ENCODE results near the gene TRAPPC2B. TPM values are rescaled to one million over a fixed set of nuclear protein-coding genes. Genes with fewer than 3 reads are reported as not detected.

TRAPPC2B gene
- total and polyA plus RNA-seq, 2 of the 13 experiments (the other 11 are each of a cell fraction or from before 2014, with no cell fraction given) = 13.3 to 17.7 TPM

DNA sequence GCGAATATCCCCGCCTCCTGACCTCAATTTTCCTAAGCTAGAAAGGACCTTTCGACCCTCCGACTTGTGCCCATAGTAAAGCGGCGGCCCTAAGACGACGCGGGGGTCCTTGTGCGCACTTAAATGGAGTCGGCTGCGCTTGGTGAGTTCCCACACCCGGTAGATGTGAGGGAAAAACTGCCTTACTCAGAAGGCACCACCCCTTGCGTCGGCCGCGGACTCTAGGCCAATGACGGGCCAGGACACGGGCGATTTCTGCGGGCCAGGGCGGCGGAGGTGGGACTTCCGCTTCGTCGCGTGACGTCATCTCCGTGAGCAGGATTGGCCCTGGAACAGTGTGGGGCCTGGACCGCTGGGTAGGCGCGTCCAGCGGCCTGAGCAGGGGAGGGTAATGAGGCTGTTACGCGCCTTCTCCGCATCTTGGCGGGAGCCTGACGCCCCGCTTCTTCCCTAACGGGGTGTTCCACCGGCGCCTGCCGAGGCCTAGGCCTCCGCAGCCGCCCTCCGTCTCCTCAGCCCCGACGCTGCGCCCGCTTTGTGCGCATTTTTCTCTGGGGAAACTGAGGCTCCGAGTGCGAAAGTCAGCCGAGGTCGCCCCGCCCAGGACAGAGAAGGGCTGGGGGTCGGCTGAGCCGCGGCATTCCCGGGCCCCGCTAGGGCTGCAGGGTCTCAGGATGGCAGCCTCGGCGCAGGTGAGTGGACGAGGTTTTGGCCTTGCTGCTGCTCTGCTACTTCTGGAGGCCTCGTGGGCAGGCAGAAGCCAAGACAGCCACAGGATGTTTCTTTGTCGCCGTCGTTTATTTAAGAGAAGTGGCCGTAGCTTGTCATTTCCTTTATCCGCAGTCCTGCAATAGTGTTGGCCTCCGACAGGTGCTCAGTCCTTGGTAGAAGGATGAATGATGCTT lies 42.9 kb upstream of the TRAPPC2B start, which contains the start of gene ZNF543 (continued):
- TF ChIP-seq ZIK1 (CRISPR knock-in tag; IDR thresholded peaks at IDR 0.05; ENCODE audit: borderline replicate concordance, low read depth) (no peak), SOX6 (IDR thresholded peaks at IDR 0.05) (no peak), SOX6 (CRISPR knock-in tag; IDR thresholded peaks at IDR 0.05) (no peak), ATF7-NPFF (CRISPR knock-in tag; IDR thresholded peaks at IDR 0.05; ENCODE audit: low read depth) (no peak; the same call in 1 of the 2 replicates), ERF (CRISPR knock-in tag; IDR thresholded peaks at IDR 0.05) (no peak), PAF1 (CRISPR knock-in tag; IDR thresholded peaks at IDR 0.05) (no peak), PAX8 (CRISPR knock-in tag; IDR thresholded peaks at IDR 0.05; ENCODE audit: borderline replicate concordance) (no peak), NR1H2 (CRISPR knock-in tag; IDR thresholded peaks at IDR 0.05; ENCODE audit: borderline replicate concordance, low read depth) (no peak), ZNF317 (CRISPR knock-in tag; IDR thresholded peaks at IDR 0.05) (no peak), GATAD2A (CRISPR knock-in tag; IDR thresholded peaks at IDR 0.05) (0 out of 2 replicates have a peak, but pooled peaks have one; percentile 14), ZNF460 (CRISPR knock-in tag; IDR thresholded peaks at IDR 0.05; ENCODE audit: borderline replicate concordance) (no peak), ZNF660 (CRISPR knock-in tag; IDR thresholded peaks at IDR 0.05; ENCODE audit: borderline replicate concordance, low read depth) (no peak), EZH2 (conservative IDR thresholded peaks at IDR 0.05; ENCODE audit: low read depth, low read length) (no peak), ZMYM4 (CRISPR knock-in tag; IDR thresholded peaks at IDR 0.05) (peak; percentile 92), TOPORS (CRISPR knock-in tag; IDR thresholded peaks at IDR 0.05) (no peak), NCOA1 (CRISPR knock-in tag; IDR thresholded peaks at IDR 0.05) (no peak), TBL1XR1 (IDR thresholded peaks at IDR 0.05; ENCODE audit: borderline replicate concordance, low read length, partially characterized antibody) (no peak), HDAC1 (CRISPR knock-in tag; IDR thresholded peaks at IDR 0.05) (peak; percentile 69; the same call in 1 of the 2 replicates)
- TF ChIP-seq, protein P1, sequence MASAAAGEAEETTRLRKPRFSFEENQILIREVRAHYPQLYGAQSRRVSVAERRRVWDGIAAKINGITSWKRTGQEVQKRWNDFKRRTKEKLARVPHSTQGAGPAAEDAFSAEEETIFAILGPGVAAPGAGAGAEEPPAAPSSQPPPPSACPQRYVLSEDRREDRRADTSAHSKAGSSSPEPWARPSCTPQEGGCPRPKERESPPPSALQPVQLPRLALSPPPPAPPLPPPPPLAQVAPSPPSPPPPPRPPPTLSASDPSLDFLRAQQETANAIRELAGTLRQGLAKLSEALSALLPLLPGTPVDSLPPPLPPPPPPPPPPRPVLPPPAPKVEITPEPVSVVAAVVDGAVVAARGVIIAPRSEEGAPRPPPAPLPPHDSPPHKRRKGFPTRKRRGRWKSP (CRISPR knock-in tag; IDR thresholded peaks at IDR 0.05) = peak; percentile 21; the same call in 1 of the 2 replicates
- TF ChIP-seq, protein P2, sequence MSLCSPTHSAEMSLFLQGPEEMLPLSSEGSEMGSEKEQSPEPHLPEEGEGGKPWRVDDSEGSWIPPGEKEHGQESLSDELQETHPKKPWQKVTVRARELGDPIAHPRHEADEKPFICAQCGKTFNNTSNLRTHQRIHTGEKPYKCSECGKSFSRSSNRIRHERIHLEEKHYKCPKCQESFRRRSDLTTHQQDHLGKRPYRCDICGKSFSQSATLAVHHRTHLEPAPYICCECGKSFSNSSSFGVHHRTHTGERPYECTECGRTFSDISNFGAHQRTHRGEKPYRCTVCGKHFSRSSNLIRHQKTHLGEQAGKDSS (CRISPR knock-in tag; IDR thresholded peaks at IDR 0.05; ENCODE audit: borderline replicate concordance, low read depth) = no peak
- TF ChIP-seq, protein P3, sequence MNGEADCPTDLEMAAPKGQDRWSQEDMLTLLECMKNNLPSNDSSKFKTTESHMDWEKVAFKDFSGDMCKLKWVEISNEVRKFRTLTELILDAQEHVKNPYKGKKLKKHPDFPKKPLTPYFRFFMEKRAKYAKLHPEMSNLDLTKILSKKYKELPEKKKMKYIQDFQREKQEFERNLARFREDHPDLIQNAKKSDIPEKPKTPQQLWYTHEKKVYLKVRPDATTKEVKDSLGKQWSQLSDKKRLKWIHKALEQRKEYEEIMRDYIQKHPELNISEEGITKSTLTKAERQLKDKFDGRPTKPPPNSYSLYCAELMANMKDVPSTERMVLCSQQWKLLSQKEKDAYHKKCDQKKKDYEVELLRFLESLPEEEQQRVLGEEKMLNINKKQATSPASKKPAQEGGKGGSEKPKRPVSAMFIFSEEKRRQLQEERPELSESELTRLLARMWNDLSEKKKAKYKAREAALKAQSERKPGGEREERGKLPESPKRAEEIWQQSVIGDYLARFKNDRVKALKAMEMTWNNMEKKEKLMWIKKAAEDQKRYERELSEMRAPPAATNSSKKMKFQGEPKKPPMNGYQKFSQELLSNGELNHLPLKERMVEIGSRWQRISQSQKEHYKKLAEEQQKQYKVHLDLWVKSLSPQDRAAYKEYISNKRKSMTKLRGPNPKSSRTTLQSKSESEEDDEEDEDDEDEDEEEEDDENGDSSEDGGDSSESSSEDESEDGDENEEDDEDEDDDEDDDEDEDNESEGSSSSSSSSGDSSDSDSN (CRISPR knock-in tag; IDR thresholded peaks at IDR 0.05) = peak; percentile 27; the same call in 1 of the 2 replicates
- TF ChIP-seq, protein P4, sequence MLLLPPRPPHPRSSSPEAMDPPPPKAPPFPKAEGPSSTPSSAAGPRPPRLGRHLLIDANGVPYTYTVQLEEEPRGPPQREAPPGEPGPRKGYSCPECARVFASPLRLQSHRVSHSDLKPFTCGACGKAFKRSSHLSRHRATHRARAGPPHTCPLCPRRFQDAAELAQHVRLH (CRISPR knock-in tag; IDR thresholded peaks at IDR 0.05; ENCODE audit: borderline replicate concordance, low read depth) = no peak
- TF ChIP-seq, protein P5, sequence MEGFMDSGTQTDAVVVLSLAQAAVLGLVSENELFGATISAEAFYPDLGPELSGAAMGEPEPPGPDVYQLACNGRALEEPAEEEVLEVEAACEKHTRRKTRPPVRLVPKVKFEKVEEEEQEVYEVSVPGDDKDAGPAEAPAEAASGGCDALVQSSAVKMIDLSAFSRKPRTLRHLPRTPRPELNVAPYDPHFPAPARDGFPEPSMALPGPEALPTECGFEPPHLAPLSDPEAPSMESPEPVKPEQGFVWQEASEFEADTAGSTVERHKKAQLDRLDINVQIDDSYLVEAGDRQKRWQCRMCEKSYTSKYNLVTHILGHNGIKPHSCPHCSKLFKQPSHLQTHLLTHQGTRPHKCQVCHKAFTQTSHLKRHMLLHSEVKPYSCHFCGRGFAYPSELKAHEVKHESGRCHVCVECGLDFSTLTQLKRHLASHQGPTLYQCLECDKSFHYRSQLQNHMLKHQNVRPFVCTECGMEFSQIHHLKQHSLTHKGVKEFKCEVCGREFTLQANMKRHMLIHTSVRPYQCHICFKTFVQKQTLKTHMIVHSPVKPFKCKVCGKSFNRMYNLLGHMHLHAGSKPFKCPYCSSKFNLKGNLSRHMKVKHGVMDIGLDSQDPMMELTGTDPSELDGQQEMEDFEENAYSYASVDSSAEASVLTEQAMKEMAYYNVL (CRISPR knock-in tag; IDR thresholded peaks at IDR 0.05; ENCODE audit: borderline replicate concordance) = no peak
